ENCODE measurements around the gene DPH6.

Gene DPH6

GRCh38 chr15:35546511-35547381 is 781 bp upstream of the DPH6 start:
- no peak for TF ChIP-seq CTCF (IDR thresholded peaks at IDR 0.05; ENCODE audit: low read depth, low read length, missing control alignments)
- no peak for DNase-seq (ENCODE audit: extremely low read depth, low read depth)
- peak overlapping the region; percentile 65 for H3K4me3 ChIP-seq (replicated peaks; ENCODE audit: low read depth, low read length)

DNA sequence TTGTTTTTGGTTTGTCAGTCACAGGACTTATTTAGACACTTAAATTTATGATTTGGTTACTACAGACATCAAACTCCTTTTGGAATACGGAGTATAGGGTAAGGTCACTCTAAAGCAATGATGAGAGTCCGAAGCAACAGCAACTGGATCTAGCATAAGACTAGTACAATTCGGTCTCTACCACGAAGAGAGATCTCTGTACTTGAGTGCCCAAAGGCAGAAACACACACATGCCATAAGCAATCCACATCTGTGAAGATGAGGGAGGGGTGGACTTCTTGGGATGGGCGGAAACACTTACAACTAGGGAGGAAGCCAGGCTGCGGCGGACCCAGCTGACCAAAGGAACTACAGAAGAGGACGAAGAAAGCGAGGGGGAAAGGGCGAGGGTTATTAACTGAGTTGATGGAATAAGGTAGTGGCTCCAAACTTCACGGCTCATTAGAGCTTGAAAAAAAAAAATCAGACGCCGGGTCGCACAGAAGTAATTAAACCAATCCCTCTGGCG is 595 bp downstream of the DPH6 start:
- DNase-seq (ENCODE audit: extremely low read depth, low read depth) = peak; percentile 42
- H3K4me3 ChIP-seq (replicated peaks; ENCODE audit: low read depth, low read length) = peak overlapping the region; percentile 65
- no peak for TF ChIP-seq CTCF (IDR thresholded peaks at IDR 0.05; ENCODE audit: low read depth, low read length, missing control alignments)

GRCh38 chr15:35540885-35541284 is 5.1 kb downstream of the DPH6 start:
- no peak overlapping the region for H3K4me3 ChIP-seq (replicated peaks; ENCODE audit: low read depth, low read length)
- DNase-seq (ENCODE audit: extremely low read depth, low read depth) = no peak
- no peak for TF ChIP-seq CTCF (IDR thresholded peaks at IDR 0.05; ENCODE audit: low read depth, low read length, missing control alignments)

- DNase-seq (ENCODE audit: extremely low read depth, low read depth) = no peak
- H3K4me3 ChIP-seq (replicated peaks; ENCODE audit: low read depth, low read length) = no peak overlapping the region
- no peak for TF ChIP-seq CTCF (IDR thresholded peaks at IDR 0.05; ENCODE audit: low read depth, low read length, missing control alignments)
Measured at GRCh38 chr15:35540021-35540420, 5.9 kb downstream of the DPH6 start.

GRCh38 chr15:35535365-35535916 is 10.5 kb downstream of the DPH6 start:
- TF ChIP-seq CTCF (IDR thresholded peaks at IDR 0.05; ENCODE audit: low read depth, low read length, missing control alignments) = no peak
- no peak for DNase-seq (ENCODE audit: extremely low read depth, low read depth)
- no peak overlapping the region for H3K4me3 ChIP-seq (replicated peaks; ENCODE audit: low read depth, low read length)

- no peak for DNase-seq (ENCODE audit: extremely low read depth, low read depth)
- no peak for TF ChIP-seq CTCF (IDR thresholded peaks at IDR 0.05; ENCODE audit: low read depth, low read length, missing control alignments)
- no peak overlapping the region for H3K4me3 ChIP-seq (replicated peaks; ENCODE audit: low read depth, low read length)
Measured at GRCh38 chr15:35533130-35534110, 12.5 kb downstream of the DPH6 start.
